ENCODE data around the gene PRKCH.
"Not testable (repeated sequence)": the region's sequence is repeated elsewhere in the genome, so short reads cannot be mapped to it uniquely, and the experiment has no call there.

Gene PRKCH

GRCh38 chr14:61458766-61459165 is 137.4 kb downstream of the PRKCH start:
- DNase-seq (ENCODE audit: low read depth in 2 of 2): no peak

DNA sequence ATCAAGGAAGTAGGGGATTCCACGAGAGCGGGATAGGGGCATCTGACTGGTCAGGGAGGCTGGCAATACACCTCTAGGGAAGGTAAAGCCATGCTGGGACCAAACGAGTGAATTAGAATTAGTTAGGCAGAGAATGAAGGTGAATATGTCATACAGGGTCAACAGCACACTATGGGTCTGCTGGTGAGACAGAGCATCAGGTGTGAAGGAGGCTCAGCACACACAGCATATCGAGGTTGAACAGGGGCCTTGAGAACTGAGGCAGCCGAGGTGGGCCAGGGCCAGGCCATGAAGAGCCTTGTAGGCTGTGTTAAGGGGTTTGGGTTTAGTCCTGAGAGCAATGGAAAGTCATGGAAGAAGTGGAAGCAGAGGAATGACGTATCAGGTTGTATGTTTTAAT is 137.8 kb downstream of the PRKCH start:
- DNase-seq (ENCODE audit: low read depth in 2 of 2): no peak

- DNase-seq (ENCODE audit: low read depth in 2 of 2): no peak
Measured at GRCh38 chr14:61460063-61460462, 138.7 kb downstream of the PRKCH start.

- DNase-seq (ENCODE audit: low read depth in 2 of 2): no peak
Measured at GRCh38 chr14:61460718-61461611, 139.6 kb downstream of the PRKCH start.

DNA sequence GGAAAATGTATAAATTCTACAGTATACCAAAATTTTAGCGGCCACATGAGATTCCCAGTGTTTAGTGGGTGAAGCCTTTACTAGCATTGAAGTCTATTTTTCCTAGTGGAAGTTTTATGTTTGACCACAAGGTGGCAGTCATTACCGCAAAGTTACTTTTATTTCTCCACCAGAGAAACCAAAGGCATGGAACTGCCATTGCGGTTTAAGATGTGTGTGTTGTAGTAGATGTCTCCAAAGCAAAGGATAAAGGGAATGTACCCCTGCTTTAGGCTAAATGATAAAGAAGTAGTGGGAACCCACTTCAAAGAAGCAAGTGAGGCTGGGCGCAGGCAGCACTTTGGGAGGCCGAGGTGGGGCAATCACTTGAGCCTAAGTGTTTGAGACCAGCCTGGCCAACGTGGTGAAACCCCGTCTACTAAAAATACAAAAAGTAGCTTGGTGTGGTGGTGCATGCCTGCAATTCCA is 140.5 kb downstream of the PRKCH start:
- DNase-seq (ENCODE audit: low read depth in 2 of 2): no peak

DNA sequence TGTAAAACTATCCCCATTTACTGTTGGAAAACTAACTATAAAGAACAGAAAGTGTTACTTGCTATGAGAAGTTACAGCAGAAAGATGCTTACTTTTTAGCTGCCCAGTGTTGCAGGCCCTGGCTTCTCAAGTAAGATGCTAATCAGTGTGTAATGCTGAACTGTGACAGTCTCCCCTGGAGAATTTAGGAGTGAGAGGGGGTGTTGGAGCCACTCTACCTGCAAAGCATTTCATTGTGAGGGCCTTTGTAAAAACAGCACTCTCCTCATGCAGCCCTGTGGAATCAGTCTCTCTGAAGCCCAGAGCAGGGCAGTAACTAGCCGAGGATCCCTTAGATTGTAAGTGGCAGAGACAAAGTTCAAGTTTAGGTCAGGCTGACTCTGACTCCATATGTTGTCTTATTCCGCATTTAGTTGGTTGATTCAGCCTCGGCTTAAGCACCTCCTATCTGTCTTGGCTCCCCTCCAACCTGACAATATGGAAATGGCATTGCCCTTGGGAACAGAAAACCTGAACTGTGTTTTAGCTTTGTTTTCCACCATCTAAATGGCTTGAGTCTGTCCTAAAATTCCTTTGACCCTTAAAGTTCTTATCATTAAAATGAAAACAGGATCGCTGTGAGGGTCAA is 141.3 kb downstream of the PRKCH start:
- no peak for DNase-seq (ENCODE audit: low read depth in 2 of 2)

DNA sequence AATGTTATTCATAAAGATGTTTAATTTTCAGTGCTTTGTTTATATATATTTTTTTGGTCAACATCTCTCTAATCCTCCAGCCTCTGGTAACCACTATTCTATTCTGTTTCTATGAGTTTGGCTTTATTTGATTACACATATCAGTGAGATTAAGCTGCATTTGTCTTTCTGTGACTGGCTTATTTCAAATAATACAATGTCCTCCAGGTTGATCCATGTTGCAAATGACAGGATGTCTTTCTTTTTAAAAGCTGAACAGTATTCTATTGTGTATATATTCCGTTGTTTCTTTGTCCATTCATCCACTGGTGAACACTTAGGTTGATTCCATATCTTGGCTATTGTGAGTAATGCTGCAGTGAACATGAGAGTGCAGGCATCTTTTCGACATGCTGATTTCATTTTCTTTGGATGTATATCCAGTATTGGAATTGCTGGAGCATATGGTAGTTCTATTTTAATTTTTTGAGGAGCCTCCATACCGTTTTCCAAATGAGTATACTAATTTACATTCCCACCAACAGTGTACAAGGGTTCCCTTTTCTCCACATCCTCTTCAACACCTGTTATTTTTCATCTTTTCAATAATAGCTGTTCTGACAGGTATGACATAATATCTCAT is 142.4 kb downstream of the PRKCH start:
- DNase-seq (ENCODE audit: low read depth in 2 of 2): no peak

- DNase-seq (ENCODE audit: low read depth in 2 of 2): not testable (repeated sequence)
Measured at GRCh38 chr14:61464539-61465320, 143.4 kb downstream of the PRKCH start.

DNA sequence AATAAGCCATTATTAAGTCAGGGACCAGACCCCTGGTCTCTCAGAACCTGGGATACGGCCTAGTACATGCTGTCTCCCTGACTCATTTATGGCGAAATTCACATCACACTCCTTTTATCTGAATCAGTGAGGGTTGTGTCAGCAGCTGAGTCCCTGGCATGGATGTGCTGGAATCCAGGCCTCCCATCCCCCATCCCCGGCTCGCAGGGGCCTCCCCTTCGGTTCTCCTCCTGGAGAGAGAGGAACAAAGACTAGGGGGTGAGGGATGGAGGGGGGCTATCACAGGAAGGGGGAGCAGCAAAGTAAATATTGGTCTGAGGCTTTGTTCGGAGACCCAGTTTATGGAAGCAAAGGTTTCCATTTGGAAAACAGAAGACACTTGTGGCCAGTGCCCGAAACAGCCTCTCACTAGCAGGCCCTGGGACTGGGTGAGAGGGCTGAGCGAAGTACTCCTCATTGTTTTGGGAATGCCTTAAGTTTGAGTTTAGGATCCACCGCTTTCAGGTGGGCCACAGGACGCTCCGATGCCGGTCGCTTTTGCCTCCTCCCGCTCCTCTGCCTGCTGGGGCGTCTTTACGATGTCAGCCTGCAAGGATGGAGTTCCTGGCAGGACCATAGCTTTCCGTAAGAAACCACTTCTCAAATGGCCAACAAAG is 145.0 kb downstream of the PRKCH start:
- DNase-seq (ENCODE audit: low read depth in 2 of 2): no peak

- DNase-seq (ENCODE audit: low read depth in 2 of 2): no peak
Measured at GRCh38 chr14:61466905-61467280, 145.5 kb downstream of the PRKCH start.

DNA sequence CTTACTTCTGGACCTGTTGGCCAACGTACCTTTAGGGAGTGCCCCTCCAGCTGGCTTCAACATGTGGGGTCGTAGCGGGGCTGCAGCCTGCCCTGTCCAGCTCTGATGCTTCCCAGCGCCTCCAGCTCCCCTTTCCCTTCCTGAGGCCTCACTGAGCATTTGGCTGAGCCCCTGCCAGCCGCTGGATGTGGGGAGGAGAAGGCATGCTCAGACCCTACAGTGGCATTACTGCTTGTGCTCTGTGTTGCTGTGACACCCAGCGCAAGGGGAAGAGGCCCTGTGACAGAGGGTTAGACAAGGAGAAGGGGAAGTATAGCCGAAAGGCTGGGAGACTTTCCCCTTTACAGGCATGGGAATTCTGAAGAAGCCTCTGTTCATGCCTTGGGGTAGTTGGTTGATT is 145.9 kb downstream of the PRKCH start:
- no peak for DNase-seq (ENCODE audit: low read depth in 2 of 2)

GRCh38 chr14:61468063-61468825 is 146.9 kb downstream of the PRKCH start:
- DNase-seq (ENCODE audit: low read depth in 2 of 2): no peak

DNA sequence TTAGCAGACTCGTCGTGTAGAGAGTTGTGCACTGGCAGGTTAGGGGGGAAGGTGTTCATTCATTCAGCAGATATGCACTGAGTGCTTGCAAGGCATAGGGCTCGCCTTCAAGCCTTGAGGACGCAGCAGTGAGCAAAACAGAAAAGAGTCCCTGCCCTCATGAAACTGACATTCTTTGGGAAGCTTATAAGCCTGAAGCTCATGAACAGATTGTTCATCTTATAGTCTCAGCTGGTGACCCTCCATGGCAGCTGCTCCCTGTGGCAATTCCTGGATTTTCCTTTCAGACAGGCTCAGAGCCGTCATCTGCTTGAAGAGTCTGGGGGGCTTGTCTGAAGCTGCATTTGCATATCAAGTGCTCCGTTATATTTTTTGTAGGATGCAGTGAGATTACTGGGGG is 148.4 kb downstream of the PRKCH start:
- DNase-seq (ENCODE audit: low read depth in 2 of 2): no peak

DNA sequence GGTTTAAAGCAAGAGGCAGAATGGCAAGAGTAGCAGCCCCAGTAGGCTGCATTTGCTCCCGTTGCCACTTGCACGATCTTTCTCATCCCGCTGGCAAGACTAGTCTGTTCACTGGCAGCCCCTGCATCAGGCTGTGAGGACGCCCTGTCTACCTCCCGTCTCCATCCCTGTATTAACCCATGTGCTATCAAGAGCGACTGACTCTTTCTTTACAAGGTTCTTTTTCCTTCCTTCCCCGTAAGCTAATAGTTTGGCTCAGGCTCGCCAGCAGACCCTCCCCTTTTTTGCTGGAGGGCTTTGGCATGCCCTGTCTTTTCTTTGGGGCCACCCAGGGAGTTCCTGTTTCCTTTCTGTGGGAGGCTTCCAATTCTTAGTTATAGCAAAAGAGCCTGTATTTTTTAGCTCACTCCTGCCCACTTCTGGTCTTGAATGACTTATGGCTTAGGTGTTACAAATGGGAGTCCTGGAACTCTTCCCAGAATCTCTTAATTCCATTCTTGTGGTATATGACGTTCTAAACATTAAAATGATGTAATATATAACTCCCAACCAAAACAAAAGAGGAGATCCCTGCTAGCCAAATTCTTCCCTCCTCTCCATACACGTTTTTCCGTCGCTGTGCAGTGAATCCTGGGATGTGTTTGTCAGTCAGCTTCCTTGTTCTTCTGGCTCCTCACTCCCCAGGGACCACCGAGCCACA is 149.0 kb downstream of the PRKCH start:
- no peak for DNase-seq (ENCODE audit: low read depth in 2 of 2)

- DNase-seq (ENCODE audit: low read depth in 2 of 2): no peak
Measured at GRCh38 chr14:61470961-61471293, 149.5 kb downstream of the PRKCH start.

DNA sequence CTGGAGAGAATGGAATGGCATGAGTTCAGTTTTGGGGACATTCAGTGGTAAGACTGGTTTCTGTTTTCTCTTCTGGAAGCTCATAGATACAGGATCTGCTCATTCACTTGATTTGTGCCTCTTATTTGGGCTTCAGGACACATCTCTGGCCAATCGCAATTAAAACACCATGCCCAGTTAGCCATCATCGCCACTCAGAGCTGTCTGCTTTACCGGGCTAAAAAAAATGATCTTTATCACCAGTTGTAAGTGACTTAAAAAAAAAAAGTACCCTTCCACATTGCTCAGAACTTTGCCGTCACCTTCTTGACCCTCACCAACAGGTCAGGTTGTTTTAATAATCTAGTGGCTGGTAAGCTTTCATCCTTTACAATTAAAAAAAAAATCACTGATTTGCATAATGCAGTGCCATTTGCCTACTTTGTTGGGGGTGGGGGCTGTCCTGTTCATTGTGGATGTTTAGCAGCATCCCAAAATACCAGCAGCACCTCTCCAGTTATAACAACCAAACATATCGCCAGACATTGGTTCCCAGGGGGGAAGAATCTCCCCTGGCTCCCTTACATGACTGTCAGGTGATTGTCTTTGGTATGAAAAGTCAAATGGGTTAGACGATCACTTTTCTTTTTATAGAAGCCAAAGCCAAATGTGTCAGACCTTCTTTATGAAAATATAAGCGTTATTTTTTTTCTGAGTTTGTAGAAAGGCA is 150.1 kb downstream of the PRKCH start:
- no peak for DNase-seq (ENCODE audit: low read depth in 2 of 2)

DNA sequence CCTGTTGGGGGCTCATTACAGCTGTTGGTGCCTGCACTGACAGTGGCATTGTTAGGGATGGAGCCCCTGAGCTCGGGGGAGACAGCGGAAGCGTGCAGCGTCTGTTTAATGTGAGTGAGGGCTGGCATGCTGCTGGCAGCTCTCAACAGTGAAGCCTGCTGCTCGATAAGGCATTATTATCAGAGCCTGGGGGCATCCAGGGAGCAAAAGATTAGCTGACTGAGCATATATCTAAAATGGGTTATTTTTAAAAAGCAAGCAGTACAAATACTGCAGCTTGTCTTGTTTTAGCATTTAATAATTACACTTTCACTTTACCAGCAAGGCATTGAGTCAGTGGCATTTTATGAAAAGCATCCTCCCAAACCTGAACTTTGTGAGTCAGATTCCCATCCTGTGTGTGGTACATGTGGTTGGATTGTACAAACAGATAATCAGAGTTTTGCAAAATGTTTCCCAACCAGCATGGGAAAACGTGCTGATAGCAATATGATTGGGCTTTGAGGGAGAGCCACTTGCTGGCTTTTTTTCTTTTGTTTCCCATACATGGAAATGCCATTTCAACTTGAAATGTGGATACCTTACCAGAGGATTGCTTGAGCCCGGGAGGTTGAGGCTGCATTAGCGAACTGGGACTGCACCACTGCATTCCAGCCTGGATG is 150.8 kb downstream of the PRKCH start:
- DNase-seq (ENCODE audit: low read depth in 2 of 2): no peak

DNA sequence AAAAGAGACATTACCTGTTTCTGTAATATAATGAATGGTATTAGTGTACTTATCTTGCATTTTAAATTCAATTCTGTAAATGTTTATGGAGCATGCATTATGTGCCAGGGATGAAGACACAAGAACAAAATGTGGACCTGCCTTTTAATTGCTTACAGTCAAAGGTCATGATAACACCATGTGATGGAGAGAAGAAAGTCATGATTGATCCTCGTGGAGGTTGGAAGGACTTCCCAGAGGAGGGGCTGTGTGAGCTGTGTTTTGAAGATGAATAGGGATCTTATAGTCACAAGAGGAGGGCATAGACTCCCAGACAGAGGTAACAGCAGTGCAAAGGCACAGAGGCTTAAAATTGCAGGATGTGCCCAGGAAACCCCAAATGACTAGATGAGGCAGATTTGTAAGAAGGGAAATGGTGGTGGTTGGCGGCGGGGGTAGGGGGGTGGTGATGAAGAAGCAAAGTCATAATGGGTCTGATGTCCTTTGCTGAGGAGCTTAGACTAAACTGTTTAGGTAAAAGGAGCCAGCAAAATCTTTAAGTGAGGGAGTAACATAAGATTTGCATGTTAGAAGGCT is 151.5 kb downstream of the PRKCH start:
- peak in 1 of 2 donors; percentile 40 for DNase-seq (ENCODE audit: low read depth in 2 of 2)

DNA sequence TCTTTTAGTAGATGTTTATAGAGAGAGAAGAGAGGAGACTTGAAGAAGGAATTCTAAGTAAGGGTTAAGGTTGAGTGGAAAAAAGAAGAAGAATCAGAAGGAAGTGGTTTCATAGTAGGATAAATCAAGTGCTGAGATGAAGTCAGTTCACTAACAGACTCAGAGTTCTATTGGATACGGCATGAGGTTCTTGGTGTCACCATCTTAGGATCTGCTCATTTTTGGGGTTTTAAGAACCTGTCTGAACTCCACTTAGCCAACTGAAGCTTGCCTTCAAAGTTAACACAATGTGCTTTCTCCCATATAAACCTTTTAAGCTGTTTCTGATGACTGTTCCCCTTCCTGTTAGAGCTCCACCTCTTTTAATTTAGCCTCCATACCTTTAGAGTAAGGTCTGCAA is 152.6 kb downstream of the PRKCH start:
- DNase-seq (ENCODE audit: low read depth in 2 of 2): no peak
